Astrocyte of the cerebellum (primary cell): ENCODE results near the gene NFAT5.

ENCODE experiments used
- DNase-seq: peaks from one replicate; pipeline ENCODE4 v3.0.0-alpha.2; 2011; ENCODE audit warnings: low read depth
- H3K4me3 ChIP-seq: 2 replicates; pipeline ENCODE4 v1.5.1; 2011; ENCODE audit warnings: mild to moderate bottlenecking, low read depth, low read length, moderate library complexity
- CTCF ChIP-seq: IDR thresholded peaks from 2 replicates; pipeline ENCODE4 v1.5.1; 2012; ENCODE audit warnings: low read length, low read depth, moderate library complexity, mild to moderate bottlenecking; ENCODE audit errors: missing control alignments
- in situ Hi-C: cut with HindIII; loops from 2 replicates; pipeline ENCODE4 v1.10.0; 2017; ENCODE audit warnings: low sequenced_read_pairs

NFAT5 gene

GRCh38 chr16:69616082-69616481, 50.3 kb downstream of the NFAT5 start:
- TF ChIP-seq CTCF, result no peak
- H3K4me3 ChIP-seq, result no peak overlapping the region
- no peak for DNase-seq
- in situ Hi-C loops, result no loop called here

GRCh38 chr16:69618307-69618706, 52.5 kb downstream of the NFAT5 start:
- in situ Hi-C loops, result no loop called here
- no peak overlapping the region for H3K4me3 ChIP-seq
- no peak for DNase-seq
- no peak for TF ChIP-seq CTCF

- in situ Hi-C loops, result no loop called here
- no peak overlapping the region for H3K4me3 ChIP-seq
- no peak for TF ChIP-seq CTCF
- DNase-seq, result no peak
Observed at GRCh38 chr16:69618721-69619120, 53.0 kb downstream of the NFAT5 start.

GRCh38 chr16:69619514-69619913, 53.7 kb downstream of the NFAT5 start:
- no peak for DNase-seq
- H3K4me3 ChIP-seq, result no peak overlapping the region
- TF ChIP-seq CTCF, result no peak
- in situ Hi-C loops, result no loop called here

GRCh38 chr16:69620573-69620972, 54.8 kb downstream of the NFAT5 start:
- in situ Hi-C loops, result no loop called here
- DNase-seq, result no peak
- no peak overlapping the region for H3K4me3 ChIP-seq
- TF ChIP-seq CTCF, result no peak

GRCh38 chr16:69621225-69621624, 55.5 kb downstream of the NFAT5 start:
- H3K4me3 ChIP-seq, result no peak overlapping the region
- in situ Hi-C loops, result no loop called here
- DNase-seq, result no peak
- no peak for TF ChIP-seq CTCF

GRCh38 chr16:69626256-69626655, 60.5 kb downstream of the NFAT5 start:
- DNase-seq, result no peak
- TF ChIP-seq CTCF, result no peak
- in situ Hi-C loops, result no loop called here
- H3K4me3 ChIP-seq, result no peak overlapping the region
